ENCODE data around the gene FGD4. TPM values are rescaled to one million over a fixed set of nuclear protein-coding genes. Genes with fewer than 3 reads are reported as not detected.
A peak's percentile ranks its signal among the peaks of the same experiment; 100 is the strongest.

FGD4 gene
- total and polyA plus RNA-seq, 3 donors from 2014 or later, result 51.0 to 90.2 (median 74.9) TPM

DNA sequence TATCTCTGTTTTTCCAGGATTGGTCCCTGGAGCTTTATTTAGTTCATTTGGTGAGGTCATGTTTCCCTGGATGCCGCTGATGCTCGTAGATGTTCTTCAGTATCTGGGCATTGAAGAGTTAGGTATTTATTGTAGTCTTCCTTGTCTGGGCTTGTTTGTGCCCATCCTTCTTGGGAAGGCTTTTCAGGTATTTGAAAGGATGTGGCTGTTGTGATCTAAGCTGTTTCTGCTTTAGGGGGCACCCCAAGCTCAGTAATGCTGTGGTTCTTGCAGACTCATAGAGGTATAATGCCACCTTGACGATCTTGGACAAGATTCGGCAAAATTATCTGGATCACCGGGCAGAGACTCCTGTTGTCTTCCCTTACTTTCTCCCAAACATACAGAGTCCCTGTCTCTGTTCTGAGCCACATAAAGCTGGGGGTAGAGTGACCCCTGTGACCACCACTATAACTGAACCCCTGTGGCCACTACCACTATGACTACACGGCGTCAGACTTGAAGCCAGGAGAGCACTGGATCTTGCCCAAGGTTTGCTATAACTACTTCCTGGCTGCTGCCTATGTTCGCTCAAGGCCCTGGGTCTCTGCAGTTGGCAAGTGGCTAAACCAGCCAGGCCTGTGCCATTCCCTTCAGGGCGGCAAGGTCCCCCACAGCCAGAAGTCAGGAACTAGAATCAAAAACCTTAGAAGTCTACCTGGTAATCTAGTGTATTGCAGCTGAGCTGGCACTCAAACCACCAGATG, 40.9 kb downstream of the FGD4 start:
- intact Hi-C loops (cut with DNase I; ENCODE audit: low total_unique reads), result loop anchor here (10.0 kb wide), 1 partner anchor 225 kb away; no protein-coding TSS in a partner anchor
- no peak overlapping the region for H3K27ac ChIP-seq
- 80 to 91% methylated on average over 5 to 9 of the region's 9 CpGs for WGBS, 2 donors

GRCh38 chr12:32443491-32443890, 44.1 kb downstream of the FGD4 start:
- Histone ChIP-seq H3K27ac (no peak overlapping the region), H3K27me3 (no peaks in the 10 kb centered on the region), H3K4me1 (peaks cover 8% of the 10 kb centered on the region), H3K4me3 (no peak overlapping the region), H3K9me3 (no peaks in the 10 kb centered on the region), H3K36me3 (ENCODE audit: low read depth, missing control alignments) (no peaks in the 10 kb centered on the region)
- WGBS, 2 donors, result 89 to 93% methylated on average over 4 of the region's 4 CpGs
- no peak for TF ChIP-seq POLR2A (IDR thresholded peaks at IDR 0.05)
- TF ChIP-seq CTCF (IDR thresholded peaks at IDR 0.05), result no peak
- DNase-seq, result no peak
- intact Hi-C loops (cut with DNase I; ENCODE audit: low total_unique reads), result loop anchor here (10.0 kb wide), 1 partner anchor 221 kb away; no protein-coding TSS in a partner anchor

More for the DNA sequence above, 40.9 kb downstream of the FGD4 start:
- no peak overlapping the region for H3K4me3 ChIP-seq
- no peaks in the 10 kb centered on the region for H3K9me3 ChIP-seq
- no peaks in the 10 kb centered on the region for H3K4me1 ChIP-seq
- no peak for DNase-seq
- H3K36me3 ChIP-seq (ENCODE audit: low read depth, missing control alignments), result no peaks in the 10 kb centered on the region
- TF ChIP-seq POLR2A (IDR thresholded peaks at IDR 0.05), result no peak
- no peak for TF ChIP-seq CTCF (IDR thresholded peaks at IDR 0.05)
- H3K27me3 ChIP-seq, result no peaks in the 10 kb centered on the region

DNA sequence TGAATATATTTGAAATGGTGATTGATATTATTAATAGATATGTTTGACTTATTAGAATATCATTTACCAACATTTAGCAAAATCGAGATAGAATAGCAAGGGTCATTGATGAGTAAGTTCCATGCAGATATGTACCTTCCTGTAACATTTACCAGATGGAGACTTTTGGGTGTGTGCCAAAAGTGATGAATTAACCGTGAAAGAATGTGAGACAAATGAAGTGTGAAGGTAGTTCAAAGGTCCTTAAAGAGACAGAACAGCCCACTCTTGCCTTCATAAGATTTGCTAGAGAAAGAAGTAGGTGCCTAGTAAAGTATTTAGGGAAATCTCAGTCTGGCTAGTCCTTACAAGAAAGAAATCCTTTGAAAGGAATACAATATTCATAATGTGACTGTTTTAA, 45.5 kb downstream of the FGD4 start:
- H3K27me3 ChIP-seq, result no peaks in the 10 kb centered on the region
- intact Hi-C loops (cut with DNase I; ENCODE audit: low total_unique reads), result loop anchor here (10.0 kb wide), 1 partner anchor 220 kb away; no protein-coding TSS in a partner anchor
- 26 to 38% methylated on average over 2 of the region's 2 CpGs for WGBS, 2 donors

DNA sequence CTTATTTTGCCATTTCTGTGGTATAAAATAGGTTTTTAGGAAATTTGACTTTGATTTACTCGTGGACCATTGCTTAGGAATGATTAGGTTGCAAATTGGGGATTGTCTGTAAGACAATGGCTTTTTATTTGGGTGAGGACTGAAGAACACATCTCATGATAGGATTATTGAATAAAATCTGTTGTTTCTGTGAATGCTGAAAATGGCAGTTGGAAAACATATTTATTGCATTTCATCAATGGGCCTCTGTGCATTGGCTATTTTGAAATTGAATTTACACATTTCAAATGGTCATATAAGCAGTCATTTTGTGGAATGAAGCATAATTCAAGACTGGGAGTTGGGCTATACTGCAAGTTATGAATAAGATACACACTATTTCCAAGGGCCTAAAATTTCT, 46.0 kb downstream of the FGD4 start:
- no peaks in the 10 kb centered on the region for H3K27me3 ChIP-seq
- peak overlapping the region in 1 of 2 donors; percentile 47 for H3K27ac ChIP-seq
- TF ChIP-seq CTCF (IDR thresholded peaks at IDR 0.05) (no peak), POLR2A (IDR thresholded peaks at IDR 0.05) (no peak)
- no peak for DNase-seq
- no peaks in the 10 kb centered on the region for H3K9me3 ChIP-seq
- intact Hi-C loops (cut with DNase I; ENCODE audit: low total_unique reads), result loop anchor here (10.0 kb wide), 1 partner anchor 219 kb away; no protein-coding TSS in a partner anchor
- no peaks in the 10 kb centered on the region for H3K36me3 ChIP-seq (ENCODE audit: low read depth, missing control alignments)
- H3K4me3 ChIP-seq, result no peak overlapping the region
- WGBS, 2 donors, result 50 to 91% methylated on average over 1 of the region's 1 CpG
- H3K4me1 ChIP-seq, result peaks cover 8% of the 10 kb centered on the region

More for the DNA sequence above, 45.5 kb downstream of the FGD4 start:
- no peak for TF ChIP-seq CTCF (IDR thresholded peaks at IDR 0.05)
- TF ChIP-seq POLR2A (IDR thresholded peaks at IDR 0.05), result no peak
- Histone ChIP-seq H3K27ac (no peak overlapping the region), H3K9me3 (no peaks in the 10 kb centered on the region), H3K36me3 (ENCODE audit: low read depth, missing control alignments) (no peaks in the 10 kb centered on the region), H3K4me3 (no peak overlapping the region), H3K4me1 (peaks cover 8% of the 10 kb centered on the region)
- no peak for DNase-seq

All from testis (tissue), 3 donors.